ENCODE data around the gene SPRED1. TPM values are rescaled to one million over a fixed set of nuclear protein-coding genes. Genes with fewer than 3 reads are reported as not detected.

SPRED1 gene
- total and polyA plus RNA-seq, 10 of the 15 experiments (the other 5 are each of a cell fraction or from before 2014, with no cell fraction given) = 0.08 to 2.6 (median 0.22) TPM

DNA sequence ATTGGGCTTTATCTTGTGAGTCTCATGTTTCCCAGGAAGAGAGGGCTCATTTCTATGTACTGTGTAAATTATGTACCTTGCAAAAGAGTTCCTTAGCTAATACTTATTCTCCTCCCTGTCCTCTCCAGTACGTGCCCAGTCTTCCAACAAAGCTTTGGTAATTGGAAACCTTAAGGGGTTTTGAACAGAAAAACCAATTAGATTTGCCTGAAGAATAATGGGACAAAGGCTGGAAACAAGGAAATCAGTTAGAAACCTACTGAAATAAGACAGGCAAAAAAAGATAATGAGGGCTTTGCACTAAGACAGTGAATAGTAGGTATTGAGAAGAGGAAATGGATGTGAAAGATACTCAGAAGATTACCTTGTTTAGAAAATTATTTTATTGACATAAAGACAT is 82.5 kb downstream of the SPRED1 start (continued):
- TF ChIP-seq, protein P1, sequence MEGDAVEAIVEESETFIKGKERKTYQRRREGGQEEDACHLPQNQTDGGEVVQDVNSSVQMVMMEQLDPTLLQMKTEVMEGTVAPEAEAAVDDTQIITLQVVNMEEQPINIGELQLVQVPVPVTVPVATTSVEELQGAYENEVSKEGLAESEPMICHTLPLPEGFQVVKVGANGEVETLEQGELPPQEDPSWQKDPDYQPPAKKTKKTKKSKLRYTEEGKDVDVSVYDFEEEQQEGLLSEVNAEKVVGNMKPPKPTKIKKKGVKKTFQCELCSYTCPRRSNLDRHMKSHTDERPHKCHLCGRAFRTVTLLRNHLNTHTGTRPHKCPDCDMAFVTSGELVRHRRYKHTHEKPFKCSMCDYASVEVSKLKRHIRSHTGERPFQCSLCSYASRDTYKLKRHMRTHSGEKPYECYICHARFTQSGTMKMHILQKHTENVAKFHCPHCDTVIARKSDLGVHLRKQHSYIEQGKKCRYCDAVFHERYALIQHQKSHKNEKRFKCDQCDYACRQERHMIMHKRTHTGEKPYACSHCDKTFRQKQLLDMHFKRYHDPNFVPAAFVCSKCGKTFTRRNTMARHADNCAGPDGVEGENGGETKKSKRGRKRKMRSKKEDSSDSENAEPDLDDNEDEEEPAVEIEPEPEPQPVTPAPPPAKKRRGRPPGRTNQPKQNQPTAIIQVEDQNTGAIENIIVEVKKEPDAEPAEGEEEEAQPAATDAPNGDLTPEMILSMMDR (IDR thresholded peaks at IDR 0.05 in 2 of 3, conservative IDR thresholded peaks at IDR 0.05 in 1 of 3; ENCODE audit: control insufficient read depth in 2 of 3, extremely low read depth in 1 of 3, insufficient read depth in 1 of 3, low read depth in 3 of 3, low read length in 3 of 3) = no peak
- TF ChIP-seq MEF2B (IDR thresholded peaks at IDR 0.05; ENCODE audit: partially characterized antibody, poor library complexity, severe bottlenecking) (no peak), MTA3 (IDR thresholded peaks at IDR 0.05; ENCODE audit: borderline replicate concordance, low read length) (no peak), CREM (IDR thresholded peaks at IDR 0.05; ENCODE audit: low read depth) (no peak)

DNA sequence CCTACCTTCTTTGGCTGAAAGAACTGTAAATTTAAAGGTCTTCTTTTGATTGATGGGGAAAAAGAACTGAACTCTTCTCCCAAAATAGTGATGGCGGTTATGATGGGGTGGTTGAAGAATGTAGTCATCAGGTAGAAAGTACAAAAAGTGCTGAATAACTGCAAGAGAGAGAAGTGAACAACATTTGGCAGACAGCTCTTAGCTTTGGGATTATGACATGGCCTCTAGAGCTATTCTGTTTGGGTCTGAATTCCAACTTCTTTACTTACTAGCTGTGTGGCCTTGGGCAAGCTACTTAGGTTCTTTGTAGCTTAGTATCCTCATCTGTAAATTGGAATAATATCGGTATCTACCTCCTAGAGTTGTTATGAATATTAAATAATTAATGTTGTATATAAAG is 91.7 kb downstream of the SPRED1 start:
- H3K27me3 ChIP-seq (replicated peaks in 1 of 2; ENCODE audit: control insufficient read depth in 2 of 2, insufficient read depth in 2 of 2, low read length in 1 of 2) = no peaks in the 10 kb centered on the region
- no peaks in the 10 kb centered on the region for H3K4me1 ChIP-seq (ENCODE audit: control insufficient read depth, insufficient read depth, low read length)
- in situ Hi-C loops (cut with MboI) (no loop called here), intact Hi-C loops (cut with micrococcal nuclease; ENCODE audit: unreplicated experiment) (no loop called here)
- 11% methylated on average over 2 of the region's 2 CpGs for WGBS (ENCODE audit: insufficient coverage, insufficient replicate concordance, low lambda C conversion rate, missing lambda C conversion rate)
- H3K27ac ChIP-seq (ENCODE audit: control insufficient read depth, insufficient read depth) = no peak overlapping the region
- no TSS peak for BruUV-seq (replicated peaks)
- H2AFZ ChIP-seq (ENCODE audit: control insufficient read depth, low read depth, low read length) = no peak overlapping the region
- H3K4me3 ChIP-seq = no peak overlapping the region
- no peaks in the 10 kb centered on the region for H3K36me3 ChIP-seq (ENCODE audit: control insufficient read depth in 2 of 2, insufficient read depth in 2 of 2, low read length in 1 of 2)
- DNase-seq (ENCODE audit: low read depth, low spot score) = no peak
- H4K20me1 ChIP-seq (ENCODE audit: control insufficient read depth, insufficient read depth) = no peaks in the 10 kb centered on the region
- TF ChIP-seq, protein P2, sequence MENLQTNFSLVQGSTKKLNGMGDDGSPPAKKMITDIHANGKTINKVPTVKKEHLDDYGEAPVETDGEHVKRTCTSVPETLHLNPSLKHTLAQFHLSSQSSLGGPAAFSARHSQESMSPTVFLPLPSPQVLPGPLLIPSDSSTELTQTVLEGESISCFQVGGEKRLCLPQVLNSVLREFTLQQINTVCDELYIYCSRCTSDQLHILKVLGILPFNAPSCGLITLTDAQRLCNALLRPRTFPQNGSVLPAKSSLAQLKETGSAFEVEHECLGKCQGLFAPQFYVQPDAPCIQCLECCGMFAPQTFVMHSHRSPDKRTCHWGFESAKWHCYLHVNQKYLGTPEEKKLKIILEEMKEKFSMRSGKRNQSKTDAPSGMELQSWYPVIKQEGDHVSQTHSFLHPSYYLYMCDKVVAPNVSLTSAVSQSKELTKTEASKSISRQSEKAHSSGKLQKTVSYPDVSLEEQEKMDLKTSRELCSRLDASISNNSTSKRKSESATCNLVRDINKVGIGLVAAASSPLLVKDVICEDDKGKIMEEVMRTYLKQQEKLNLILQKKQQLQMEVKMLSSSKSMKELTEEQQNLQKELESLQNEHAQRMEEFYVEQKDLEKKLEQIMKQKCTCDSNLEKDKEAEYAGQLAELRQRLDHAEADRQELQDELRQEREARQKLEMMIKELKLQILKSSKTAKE (IDR thresholded peaks at IDR 0.05; ENCODE audit: low read depth, poor library complexity, severe bottlenecking) = no peak
- TF ChIP-seq NR2F1 (conservative IDR thresholded peaks at IDR 0.05) (no peak), TCF7 (IDR thresholded peaks at IDR 0.05; ENCODE audit: borderline replicate concordance) (no peak), CREB1 (IDR thresholded peaks at IDR 0.05; ENCODE audit: low read depth) (no peak), JUND (IDR thresholded peaks at IDR 0.05; ENCODE audit: low read depth, low read length) (no peak), CEBPB (IDR thresholded peaks at IDR 0.05; ENCODE audit: borderline replicate concordance in 1 of 2, low read depth in 2 of 2, low read length in 2 of 2) (no peak), EZH2 (IDR thresholded peaks at IDR 0.05; ENCODE audit: borderline replicate concordance, control insufficient read depth, low read depth, low read length) (no peak)
- TF ChIP-seq, protein P3, sequence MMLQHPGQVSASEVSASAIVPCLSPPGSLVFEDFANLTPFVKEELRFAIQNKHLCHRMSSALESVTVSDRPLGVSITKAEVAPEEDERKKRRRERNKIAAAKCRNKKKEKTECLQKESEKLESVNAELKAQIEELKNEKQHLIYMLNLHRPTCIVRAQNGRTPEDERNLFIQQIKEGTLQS (IDR thresholded peaks at IDR 0.05; ENCODE audit: borderline replicate concordance, extremely low read depth, low read depth, low read length) = no peak
- TF ChIP-seq, protein P4, sequence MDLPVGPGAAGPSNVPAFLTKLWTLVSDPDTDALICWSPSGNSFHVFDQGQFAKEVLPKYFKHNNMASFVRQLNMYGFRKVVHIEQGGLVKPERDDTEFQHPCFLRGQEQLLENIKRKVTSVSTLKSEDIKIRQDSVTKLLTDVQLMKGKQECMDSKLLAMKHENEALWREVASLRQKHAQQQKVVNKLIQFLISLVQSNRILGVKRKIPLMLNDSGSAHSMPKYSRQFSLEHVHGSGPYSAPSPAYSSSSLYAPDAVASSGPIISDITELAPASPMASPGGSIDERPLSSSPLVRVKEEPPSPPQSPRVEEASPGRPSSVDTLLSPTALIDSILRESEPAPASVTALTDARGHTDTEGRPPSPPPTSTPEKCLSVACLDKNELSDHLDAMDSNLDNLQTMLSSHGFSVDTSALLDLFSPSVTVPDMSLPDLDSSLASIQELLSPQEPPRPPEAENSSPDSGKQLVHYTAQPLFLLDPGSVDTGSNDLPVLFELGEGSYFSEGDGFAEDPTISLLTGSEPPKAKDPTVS (IDR thresholded peaks at IDR 0.05; ENCODE audit: low read depth, low read length) = no peak
- no peak for FAIRE-seq
- SMC1A ChIA-PET (ENCODE audit: uncharacterized antibody, unreplicated experiment) = interaction anchor here (1.4 kb wide), 2 partner anchors 99 to 348 kb away, joined by 3 read pairs; no protein-coding TSS in a partner anchor
- H3K79me2 ChIP-seq (ENCODE audit: control insufficient read depth, insufficient read depth, low read length) = no peaks in the 10 kb centered on the region
- no peak overlapping the region for H3K9ac ChIP-seq (ENCODE audit: control insufficient read depth, insufficient read depth, low read length)
- POLR2A ChIA-PET = no interaction called here
- RAD21 ChIA-PET (ENCODE audit: unreplicated experiment) = no interaction called here
- ATAC-seq = no peak
- CTCF ChIA-PET = interaction anchor here (1.3 to 1.5 kb wide), 3 partner anchors 10 to 348 kb away, joined by 4 to 7 read pairs (median 5); no protein-coding TSS in a partner anchor
- no peak overlapping the region for H3K4me2 ChIP-seq (ENCODE audit: control insufficient read depth, insufficient read depth)
- no peaks in the 10 kb centered on the region for H3K9me3 ChIP-seq (replicated peaks; ENCODE audit: control insufficient read depth, insufficient read depth, low read length)
